PC-3 (cell line): ENCODE results near the gene GZMA. TPM values are rescaled to one million over a fixed set of nuclear protein-coding genes. Genes with fewer than 3 reads are reported as not detected.

Experiments
- ATAC-seq: fragments of 200-7000 bp; cut with Tn5 transposase; 2 replicates; pipeline ENCODE4 v1.9.1; 2020; ENCODE audit warnings: mild to moderate bottlenecking, moderate library complexity
- BruUV-seq: library from RNA; stranded (reverse); fragments of 400-500 nt; replicated peaks from 2 replicates; lab custom pipeline; 2021; lab: Mats Ljungman, UMichigan
- CTCF ChIA-PET: fragments of 300-600 bp; sonication (Branson Sonifier 250); formaldehyde crosslinking; loops from one replicate; lab custom pipeline; 2022; ENCODE audit warnings: antibody characterized with exemption; lab: Charles Lee
- POLR2A ChIA-PET: fragments of 300-600 bp; sonication (Branson Sonifier 250); formaldehyde crosslinking; loops from one replicate; lab custom pipeline; 2022; ENCODE audit warnings: antibody characterized with exemption; ENCODE audit not compliant: unreplicated experiment; lab: Charles Lee
- DNase-seq: peaks from one replicate; pipeline ENCODE4 v3.0.0-alpha.2; 2015
- H2AFZ ChIP-seq: fragments of 300-600 bp; sonication (generic); 2 replicates; pipeline ENCODE4 v1.6.0; 2016; ENCODE audit warnings: antibody characterized with exemption, low read length
- H3F3A ChIP-seq: fragments of 300-600 bp; sonication (generic); one replicate; pipeline ENCODE4 v1.6.0; 2017; ENCODE audit warnings: antibody characterized with exemption, low read length, control low read depth, mild to moderate bottlenecking; ENCODE audit not compliant: unreplicated experiment
- H3K27ac ChIP-seq: fragments of 300-600 bp; sonication (generic); 2 replicates; pipeline ENCODE4 v1.5.1; 2016; ENCODE audit warnings: mild to moderate bottlenecking, low read length
- H3K27me3 ChIP-seq: fragments of 300-600 bp; sonication (generic); 2 replicates; pipeline ENCODE4 v1.6.1; 2016; ENCODE audit warnings: low read length, mixed read lengths
- H3K36me3 ChIP-seq: fragments of 300-600 bp; sonication (generic); 2 replicates; pipeline ENCODE4 v1.6.1; 2016; ENCODE audit warnings: low read depth, mixed run types, low read length, mixed read lengths
- H3K4me1 ChIP-seq: fragments of 300-600 bp; sonication (generic); 2 replicates; pipeline ENCODE4 v1.5.1; 2016; ENCODE audit warnings: low read length; ENCODE audit not compliant: insufficient read depth
- H3K4me2 ChIP-seq: fragments of 300-600 bp; sonication (generic); 2 replicates; pipeline ENCODE4 v1.6.0; 2016; ENCODE audit warnings: low read length
- H3K4me3 ChIP-seq: fragments of 300-600 bp; sonication (generic); 2 replicates; pipeline ENCODE4 v1.5.1; 2016; ENCODE audit warnings: mild to moderate bottlenecking, low read length, mixed read lengths
- H3K79me2 ChIP-seq: fragments of 300-600 bp; sonication (generic); 2 replicates; pipeline ENCODE4 v1.6.1; 2017; ENCODE audit warnings: low read length, mixed read lengths
- H3K9ac ChIP-seq: fragments of 300-600 bp; sonication (generic); 2 replicates; pipeline ENCODE4 v1.6.0; 2016; ENCODE audit warnings: mild to moderate bottlenecking, low read length
- H3K9me2 ChIP-seq: fragments of 300-600 bp; sonication (generic); replicated peaks from 2 replicates; pipeline ENCODE4 v1.6.1; 2016; ENCODE audit warnings: mixed run types, low read length, mixed read lengths
- H3K9me3 ChIP-seq: fragments of 300-600 bp; sonication (generic); 2 replicates; pipeline ENCODE4 v1.6.1; 2016; ENCODE audit warnings: low read length, mixed read lengths
- H4K20me1 ChIP-seq: fragments of 300-600 bp; sonication (generic); 2 replicates; pipeline ENCODE4 v1.6.1; 2016; ENCODE audit warnings: low read length, mixed read lengths
- CTCF ChIP-seq: fragments of 300-600 bp; sonication (generic); conservative IDR thresholded peaks from 2 replicates; pipeline ENCODE4 v1.5.1; 2017; ENCODE audit warnings: antibody characterized with exemption, low read depth, mild to moderate bottlenecking, low read length
- EZH2 ChIP-seq: fragments of 300-600 bp; sonication (generic); IDR thresholded peaks from one replicate; pipeline ENCODE4 v1.6.1; 2017; ENCODE audit warnings: antibody characterized with exemption, mild to moderate bottlenecking, low read length; ENCODE audit not compliant: unreplicated experiment
- EZH2phosphoT487 ChIP-seq: fragments of 300-600 bp; sonication (generic); IDR thresholded peaks from 2 replicates; pipeline ENCODE4 v1.6.1; 2018; ENCODE audit warnings: mild to moderate bottlenecking, antibody characterized with exemption, low read length, borderline replicate concordance
- intact Hi-C: fragments of 100-400 bp; cut with micrococcal nuclease; formaldehyde crosslinking; loops from 2 replicates; pipeline ENCODE4 v1.9.0; 2023
- total RNA-seq: library from RNA; depleted of rRNA; stranded (reverse); fragments of >200 nt; gene quantifications from 2 replicates; pipeline ENCODE4 v1.2.3, GENCODE V29; 2014

GZMA gene
- total RNA-seq, 1 experiment from 2014 or later = not detected

- TF ChIP-seq EZH2 (no peak), CTCF (no peak), EZH2phosphoT487 (no peak)
Measured at GRCh38 chr5:55136521-55136920, 34.1 kb downstream of the GZMA start.

DNA sequence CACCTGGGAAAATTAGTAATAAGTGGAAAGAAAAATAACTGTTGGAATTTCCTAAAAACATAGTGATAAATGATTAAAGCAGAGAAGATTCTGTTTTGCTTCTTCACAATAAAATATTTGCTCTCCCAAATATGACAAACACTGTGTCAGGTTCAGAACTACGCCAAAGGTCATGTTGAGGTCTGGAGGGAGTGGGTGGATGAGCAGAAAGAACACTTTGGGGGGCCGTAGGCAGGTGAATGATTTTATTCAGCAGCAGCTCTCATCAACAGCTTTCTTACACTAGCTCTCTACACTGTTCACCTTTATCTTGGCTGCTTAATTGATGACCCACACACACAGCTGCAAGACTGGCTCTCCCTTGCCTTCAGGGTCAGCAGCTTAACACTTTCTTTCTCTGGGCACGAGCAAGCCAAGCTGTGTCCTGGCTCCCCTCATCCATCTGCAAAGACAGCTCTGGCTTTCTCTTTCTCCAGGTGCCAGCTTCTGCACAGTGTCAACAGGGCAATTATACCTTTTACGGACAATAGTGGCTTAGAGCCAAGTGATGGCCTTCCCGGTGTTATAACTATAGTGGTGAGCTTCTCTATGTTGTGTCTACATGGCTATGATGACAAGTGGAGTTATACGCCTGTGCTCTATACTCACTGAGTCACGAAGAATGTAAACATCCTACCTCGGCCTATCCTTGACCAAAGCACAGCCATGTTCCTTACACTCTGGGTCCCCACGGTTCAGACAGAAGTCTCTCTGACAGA is 38.6 kb downstream of the GZMA start:
- DNase-seq (no peak), ATAC-seq (no peak)
- CTCF ChIA-PET = interaction anchor here (0.6 kb wide), 1 partner anchor 67 kb away, joined by 3 read pairs; no protein-coding TSS in a partner anchor

More at GRCh38 chr5:55136521-55136920, 34.1 kb downstream of the GZMA start:
- CTCF ChIA-PET = no interaction called here
- Histone ChIP-seq H4K20me1 (no peaks in the 10 kb centered on the region), H3K4me2 (no peak overlapping the region), H3K4me3 (no peak overlapping the region), H3K4me1 (no peaks in the 10 kb centered on the region), H3K79me2 (no peaks in the 10 kb centered on the region), H3K27ac (no peak overlapping the region), H3K9ac (no peak overlapping the region), H3K36me3 (no peaks in the 10 kb centered on the region), H3K9me3 (no peaks in the 10 kb centered on the region), H3F3A (no peaks in the 10 kb centered on the region), H3K27me3 (no peaks in the 10 kb centered on the region), H3K9me2 (no peaks in the 10 kb centered on the region), H2AFZ (no peak overlapping the region)
- intact Hi-C loops = no loop called here
- no TSS peak for BruUV-seq
- POLR2A ChIA-PET = no interaction called here
- no peak for ATAC-seq
- no peak for DNase-seq

More for the DNA sequence above, 38.6 kb downstream of the GZMA start:
- intact Hi-C loops = no loop called here
- Histone ChIP-seq H3K27ac (no peak overlapping the region), H3K79me2 (no peaks in the 10 kb centered on the region), H3F3A (no peaks in the 10 kb centered on the region), H3K9me3 (no peaks in the 10 kb centered on the region), H3K27me3 (no peaks in the 10 kb centered on the region), H3K4me2 (no peak overlapping the region), H3K9me2 (no peaks in the 10 kb centered on the region), H3K36me3 (no peaks in the 10 kb centered on the region), H4K20me1 (no peaks in the 10 kb centered on the region), H2AFZ (no peak overlapping the region), H3K4me1 (no peaks in the 10 kb centered on the region), H3K4me3 (no peak overlapping the region), H3K9ac (no peak overlapping the region)
- POLR2A ChIA-PET = no interaction called here
- BruUV-seq = no TSS peak
- TF ChIP-seq CTCF (no peak), EZH2phosphoT487 (no peak), EZH2 (no peak)
